HEK293 (cell line): Measurements from ENCODE around the gene CLK4.

ENCODE experiments used
- CTCF ChIA-PET: fragments of 350-600 bp; formaldehyde crosslinking; extraction: SDS; loops from one replicate; lab custom pipeline; 2021; ENCODE audit warnings: antibody characterized with exemption; lab: Yijun Ruan, JAX
- POLR2A ChIA-PET: fragments of 300-600 bp; formaldehyde crosslinking; extraction: SDS; loops from one replicate; lab custom pipeline; 2020; ENCODE audit warnings: antibody characterized with exemption, inconsistent platforms; lab: Yijun Ruan, JAX
- H3K27ac ChIP-seq: fragments of 200-500 bp; sonication (Bioruptor generic); 2 replicates; pipeline ENCODE4 v1.5.1; 2014; ENCODE audit warnings: low read depth, low read length, control low read depth, inconsistent platforms; ENCODE audit errors: extremely low read depth
- H3K36me3 ChIP-seq, 2 experiments: fragments of 200-500 bp in 1 of 2; sonication (Bioruptor generic) in 1 of 2; 1 replicate in 1 of 2; 2 replicates in 1 of 2; pipeline ENCODE4 v1.5.1; 2014 to 2017; ENCODE audit warnings: inconsistent platforms in 2 of 2, low read length in 2 of 2; ENCODE audit not compliant: control insufficient read depth in 2 of 2, insufficient read depth in 1 of 2
- H3K4me1 ChIP-seq: fragments of 200-500 bp; sonication (Bioruptor generic); 2 replicates; pipeline ENCODE4 v1.5.1; 2014; ENCODE audit warnings: mild to moderate bottlenecking, low read length, inconsistent platforms; ENCODE audit not compliant: control insufficient read depth, insufficient read depth
- H3K4me3 ChIP-seq: 2 replicates; pipeline ENCODE4 v1.5.1; 2011; ENCODE audit warnings: low read depth, mild to moderate bottlenecking, control low read depth, low read length, moderate library complexity
- H3K9me3 ChIP-seq: fragments of 200-500 bp; sonication (Bioruptor generic); 2 replicates; pipeline ENCODE4 v1.5.1; 2014; ENCODE audit warnings: low read depth, low read length, inconsistent platforms; ENCODE audit not compliant: control insufficient read depth, insufficient read depth
- FEZF1 ChIP-seq: fragments of 450-650 bp; formaldehyde crosslinking; IDR thresholded peaks from 2 replicates; pipeline ENCODE4 v1.5.1; 2016; ENCODE audit warnings: missing biosample characterization, missing genetic modification characterization
- GFI1B ChIP-seq: fragments of 450-650 bp; formaldehyde crosslinking; IDR thresholded peaks from 2 replicates; pipeline ENCODE4 v1.5.1; 2016; ENCODE audit warnings: missing biosample characterization, missing genetic modification characterization
- GLIS1 ChIP-seq: fragments of 450-650 bp; formaldehyde crosslinking; IDR thresholded peaks from 2 replicates; pipeline ENCODE4 v1.5.1; 2016; ENCODE audit warnings: missing biosample characterization, missing genetic modification characterization
- OSR2 ChIP-seq: fragments of 450-650 bp; formaldehyde crosslinking; IDR thresholded peaks from 2 replicates; pipeline ENCODE4 v1.5.1; 2016; ENCODE audit warnings: missing biosample characterization, missing genetic modification characterization
- PRDM4 ChIP-seq: fragments of 450-650 bp; formaldehyde crosslinking; IDR thresholded peaks from 2 replicates; pipeline ENCODE4 v1.5.1; 2017; ENCODE audit warnings: missing biosample characterization, missing genetic modification characterization
- SCRT2 ChIP-seq: fragments of 450-650 bp; formaldehyde crosslinking; IDR thresholded peaks from 2 replicates; pipeline ENCODE4 v1.5.1; 2016; ENCODE audit warnings: missing biosample characterization, missing genetic modification characterization
- ZBTB8A ChIP-seq: fragments of 450-650 bp; formaldehyde crosslinking; IDR thresholded peaks from 2 replicates; pipeline ENCODE4 v1.5.1; 2016; ENCODE audit warnings: missing biosample characterization, missing genetic modification characterization
- ZNF530 ChIP-seq: fragments of 450-650 bp; formaldehyde crosslinking; IDR thresholded peaks from 2 replicates; pipeline ENCODE4 v1.5.1; 2016; ENCODE audit warnings: low read depth, missing biosample characterization, missing genetic modification characterization
- ZNF621 ChIP-seq: fragments of 450-650 bp; formaldehyde crosslinking; IDR thresholded peaks from 2 replicates; pipeline ENCODE4 v1.5.1; 2017; ENCODE audit warnings: missing biosample characterization, missing genetic modification characterization
- TF ChIP-seq, protein P1 (sequence below): fragments of 450-650 bp; formaldehyde crosslinking; IDR thresholded peaks from 2 replicates; pipeline ENCODE4 v1.5.1; 2016; ENCODE audit warnings: missing biosample characterization, missing genetic modification characterization
- TF ChIP-seq, protein P2 (sequence below): fragments of 450-650 bp; formaldehyde crosslinking; IDR thresholded peaks from 2 replicates; pipeline ENCODE4 v1.5.1; 2016; ENCODE audit warnings: missing biosample characterization, missing genetic modification characterization
- TF ChIP-seq, protein P3 (sequence below): fragments of 450-650 bp; formaldehyde crosslinking; IDR thresholded peaks from 2 replicates; pipeline ENCODE4 v1.5.1; 2016; ENCODE audit warnings: missing biosample characterization, missing genetic modification characterization
- TF ChIP-seq, protein P4 (sequence below): fragments of 450-650 bp; formaldehyde crosslinking; IDR thresholded peaks from 2 replicates; pipeline ENCODE4 v1.5.1; 2017; ENCODE audit warnings: missing biosample characterization, missing genetic modification characterization

The CLK4 gene

DNA sequence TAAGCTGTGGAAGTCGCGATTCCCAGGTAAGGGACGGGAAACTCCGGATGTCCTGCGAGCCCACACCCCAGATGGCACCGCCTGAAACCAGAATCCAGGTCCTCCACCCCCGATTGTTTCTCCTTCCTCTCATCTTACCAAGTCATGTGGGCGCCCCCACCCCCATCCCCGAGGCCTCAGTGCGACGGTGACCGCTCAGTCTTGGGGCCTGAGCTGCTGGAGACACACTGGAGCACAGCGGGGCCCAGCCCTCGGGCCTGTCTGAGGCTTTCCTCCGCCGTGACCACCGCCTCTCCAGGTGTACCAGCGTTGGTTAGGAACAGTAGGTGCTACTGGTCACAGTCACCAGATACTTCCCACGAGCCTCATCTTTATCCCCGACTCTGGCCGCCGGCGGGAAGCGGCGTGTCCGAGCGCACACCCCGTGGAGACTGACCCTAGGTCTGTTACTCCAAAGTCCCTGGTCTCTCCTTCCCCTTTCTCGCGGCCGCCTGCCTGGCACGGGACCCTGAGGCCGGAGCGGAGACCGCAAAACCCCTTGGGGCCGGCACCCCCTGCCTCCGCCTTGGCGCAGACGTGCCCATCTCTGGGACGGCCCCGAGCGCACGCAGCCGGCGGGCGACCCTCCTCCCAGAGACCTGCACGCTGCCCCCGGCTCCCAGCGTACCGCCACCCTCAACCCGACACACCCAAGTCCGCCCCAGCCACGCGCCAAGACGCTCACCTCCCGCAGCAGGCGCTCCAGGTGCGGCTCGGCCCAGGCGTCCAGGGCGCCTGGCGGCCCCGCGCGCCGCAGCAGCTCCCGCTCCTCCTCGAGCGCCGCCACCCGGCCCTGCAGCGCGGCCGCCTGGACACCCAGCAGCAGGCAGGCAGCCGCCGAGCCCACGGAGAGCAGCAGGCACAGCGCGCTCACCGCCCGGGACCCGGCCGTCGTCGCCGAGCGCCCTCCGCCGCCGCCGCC lies 37.4 kb downstream of the CLK4 start (continued):
- TF ChIP-seq, protein P1, sequence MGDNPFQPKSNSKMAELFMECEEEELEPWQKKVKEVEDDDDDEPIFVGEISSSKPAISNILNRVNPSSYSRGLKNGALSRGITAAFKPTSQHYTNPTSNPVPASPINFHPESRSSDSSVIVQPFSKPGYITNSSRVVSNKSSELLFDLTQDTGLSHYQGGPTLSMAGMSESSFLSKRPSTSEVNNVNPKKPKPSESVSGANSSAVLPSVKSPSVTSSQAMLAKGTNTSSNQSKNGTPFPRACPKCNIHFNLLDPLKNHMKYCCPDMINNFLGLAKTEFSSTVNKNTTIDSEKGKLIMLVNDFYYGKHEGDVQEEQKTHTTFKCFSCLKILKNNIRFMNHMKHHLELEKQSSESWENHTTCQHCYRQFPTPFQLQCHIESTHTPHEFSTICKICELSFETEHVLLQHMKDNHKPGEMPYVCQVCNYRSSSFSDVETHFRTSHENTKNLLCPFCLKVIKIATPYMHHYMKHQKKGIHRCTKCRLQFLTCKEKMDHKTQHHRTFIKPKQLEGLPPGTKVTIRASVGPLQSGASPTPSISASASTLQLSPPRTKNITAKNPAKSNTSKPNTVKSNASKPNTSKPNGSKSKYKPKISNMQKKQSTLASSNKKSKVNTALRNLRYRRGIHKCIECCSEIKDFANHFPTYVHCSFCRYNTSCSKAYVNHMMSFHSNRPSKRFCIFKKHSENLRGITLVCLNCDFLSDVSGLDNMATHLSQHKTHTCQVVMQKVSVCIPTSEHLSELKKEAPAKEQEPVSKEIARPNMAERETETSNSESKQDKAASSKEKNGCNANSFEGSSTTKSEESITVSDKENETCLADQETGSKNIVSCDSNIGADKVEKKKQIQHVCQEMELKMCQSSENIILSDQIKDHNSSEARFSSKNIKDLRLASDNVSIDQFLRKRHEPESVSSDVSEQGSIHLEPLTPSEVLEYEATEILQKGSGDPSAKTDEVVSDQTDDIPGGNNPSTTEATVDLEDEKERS (tag by site-specific recombination), result no peak

GRCh38 chr5:178588769-178589168 lies 38.1 kb downstream of the CLK4 start:
- Histone ChIP-seq H3K27ac (no peak overlapping the region), H3K9me3 (no peaks in the 10 kb centered on the region), H3K4me3 (no peak overlapping the region), H3K4me1 (peaks cover 3% of the 10 kb centered on the region; the same call in 1 of the 2 replicates), H3K36me3 (no peaks in the 10 kb centered on the region)
- TF ChIP-seq, protein P2, sequence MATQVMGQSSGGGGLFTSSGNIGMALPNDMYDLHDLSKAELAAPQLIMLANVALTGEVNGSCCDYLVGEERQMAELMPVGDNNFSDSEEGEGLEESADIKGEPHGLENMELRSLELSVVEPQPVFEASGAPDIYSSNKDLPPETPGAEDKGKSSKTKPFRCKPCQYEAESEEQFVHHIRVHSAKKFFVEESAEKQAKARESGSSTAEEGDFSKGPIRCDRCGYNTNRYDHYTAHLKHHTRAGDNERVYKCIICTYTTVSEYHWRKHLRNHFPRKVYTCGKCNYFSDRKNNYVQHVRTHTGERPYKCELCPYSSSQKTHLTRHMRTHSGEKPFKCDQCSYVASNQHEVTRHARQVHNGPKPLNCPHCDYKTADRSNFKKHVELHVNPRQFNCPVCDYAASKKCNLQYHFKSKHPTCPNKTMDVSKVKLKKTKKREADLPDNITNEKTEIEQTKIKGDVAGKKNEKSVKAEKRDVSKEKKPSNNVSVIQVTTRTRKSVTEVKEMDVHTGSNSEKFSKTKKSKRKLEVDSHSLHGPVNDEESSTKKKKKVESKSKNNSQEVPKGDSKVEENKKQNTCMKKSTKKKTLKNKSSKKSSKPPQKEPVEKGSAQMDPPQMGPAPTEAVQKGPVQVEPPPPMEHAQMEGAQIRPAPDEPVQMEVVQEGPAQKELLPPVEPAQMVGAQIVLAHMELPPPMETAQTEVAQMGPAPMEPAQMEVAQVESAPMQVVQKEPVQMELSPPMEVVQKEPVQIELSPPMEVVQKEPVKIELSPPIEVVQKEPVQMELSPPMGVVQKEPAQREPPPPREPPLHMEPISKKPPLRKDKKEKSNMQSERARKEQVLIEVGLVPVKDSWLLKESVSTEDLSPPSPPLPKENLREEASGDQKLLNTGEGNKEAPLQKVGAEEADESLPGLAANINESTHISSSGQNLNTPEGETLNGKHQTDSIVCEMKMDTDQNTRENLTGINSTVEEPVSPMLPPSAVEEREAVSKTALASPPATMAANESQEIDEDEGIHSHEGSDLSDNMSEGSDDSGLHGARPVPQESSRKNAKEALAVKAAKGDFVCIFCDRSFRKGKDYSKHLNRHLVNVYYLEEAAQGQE, result 0 out of 2 replicates have a peak, but pooled peaks have one; percentile 47
- TF ChIP-seq, protein P3, sequence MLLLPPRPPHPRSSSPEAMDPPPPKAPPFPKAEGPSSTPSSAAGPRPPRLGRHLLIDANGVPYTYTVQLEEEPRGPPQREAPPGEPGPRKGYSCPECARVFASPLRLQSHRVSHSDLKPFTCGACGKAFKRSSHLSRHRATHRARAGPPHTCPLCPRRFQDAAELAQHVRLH, result no peak
- ChIA-PET POLR2A (no interaction called here), CTCF (interaction anchor here (0.7 to 1.2 kb wide), 2 partner anchors 129 to 383 kb away, joined by 3 read pairs; no protein-coding TSS in a partner anchor)

- Histone ChIP-seq H3K9me3 (no peaks in the 10 kb centered on the region), H3K4me3 (no peak overlapping the region)
- TF ChIP-seq OSR2 (tag by site-specific recombination), result peak; percentile 65
- peak; percentile 47; the same call in 1 of the 2 replicates for TF ChIP-seq GLIS1 (tag by site-specific recombination)
- peak; percentile 95 for TF ChIP-seq PRDM4 (tag by site-specific recombination)
- peak; percentile 68; the same call in 1 of the 2 replicates for TF ChIP-seq GFI1B (tag by site-specific recombination)
- peak; percentile 76 for TF ChIP-seq FEZF1 (tag by site-specific recombination)
- no peak for TF ChIP-seq ZNF530 (tag by site-specific recombination)
- peak; percentile 51 for TF ChIP-seq ZBTB8A
- TF ChIP-seq, protein P4, sequence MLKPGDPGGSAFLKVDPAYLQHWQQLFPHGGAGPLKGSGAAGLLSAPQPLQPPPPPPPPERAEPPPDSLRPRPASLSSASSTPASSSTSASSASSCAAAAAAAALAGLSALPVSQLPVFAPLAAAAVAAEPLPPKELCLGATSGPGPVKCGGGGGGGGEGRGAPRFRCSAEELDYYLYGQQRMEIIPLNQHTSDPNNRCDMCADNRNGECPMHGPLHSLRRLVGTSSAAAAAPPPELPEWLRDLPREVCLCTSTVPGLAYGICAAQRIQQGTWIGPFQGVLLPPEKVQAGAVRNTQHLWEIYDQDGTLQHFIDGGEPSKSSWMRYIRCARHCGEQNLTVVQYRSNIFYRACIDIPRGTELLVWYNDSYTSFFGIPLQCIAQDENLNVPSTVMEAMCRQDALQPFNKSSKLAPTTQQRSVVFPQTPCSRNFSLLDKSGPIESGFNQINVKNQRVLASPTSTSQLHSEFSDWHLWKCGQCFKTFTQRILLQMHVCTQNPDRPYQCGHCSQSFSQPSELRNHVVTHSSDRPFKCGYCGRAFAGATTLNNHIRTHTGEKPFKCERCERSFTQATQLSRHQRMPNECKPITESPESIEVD, result peak; percentile 79
- TF ChIP-seq ZNF621 (tag by site-specific recombination), result no peak
- peak; percentile 92 for TF ChIP-seq SCRT2
These were observed 38.9 kb downstream of the CLK4 start for GRCh38 chr5:178587763-178588611.

More at GRCh38 chr5:178587763-178588611, 38.9 kb downstream of the CLK4 start:
- ChIA-PET CTCF (interaction anchor here (0.7 to 1.4 kb wide), 4 partner anchors 32 to 977 kb away, joined by 3 to 5 read pairs (median 3); no protein-coding TSS in a partner anchor), POLR2A (no interaction called here)
- H3K36me3 ChIP-seq, result no peaks in the 10 kb centered on the region
- peaks cover 3% of the 10 kb centered on the region; the same call in 1 of the 2 replicates for H3K4me1 ChIP-seq
- no peak overlapping the region for H3K27ac ChIP-seq
